ENCODE results near the gene TMEM132D.

The TMEM132D gene

DNA sequence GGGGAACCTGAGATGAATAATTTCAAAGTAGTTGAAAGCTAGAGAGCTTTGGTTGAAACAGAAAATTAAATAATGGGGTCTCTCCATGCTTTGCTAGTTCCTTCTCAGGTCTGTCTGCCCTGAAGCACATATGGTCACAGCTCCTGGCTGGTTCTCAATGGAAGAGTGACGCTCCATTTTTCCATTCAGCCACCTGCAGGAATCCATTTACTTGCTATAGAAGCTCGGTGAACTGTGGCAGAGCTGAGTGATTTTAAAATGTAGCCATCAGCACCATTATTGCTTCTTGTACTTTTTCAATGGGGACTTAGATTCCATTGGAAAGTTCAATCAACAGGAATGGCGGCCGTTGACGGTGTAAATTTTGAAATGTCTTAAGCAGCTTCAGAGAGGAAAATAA is 525.3 kb downstream of the TMEM132D start:
- DNase-seq (ENCODE audit: extremely low read depth in 1 of 2, low read depth in 1 of 2) = no peak

DNA sequence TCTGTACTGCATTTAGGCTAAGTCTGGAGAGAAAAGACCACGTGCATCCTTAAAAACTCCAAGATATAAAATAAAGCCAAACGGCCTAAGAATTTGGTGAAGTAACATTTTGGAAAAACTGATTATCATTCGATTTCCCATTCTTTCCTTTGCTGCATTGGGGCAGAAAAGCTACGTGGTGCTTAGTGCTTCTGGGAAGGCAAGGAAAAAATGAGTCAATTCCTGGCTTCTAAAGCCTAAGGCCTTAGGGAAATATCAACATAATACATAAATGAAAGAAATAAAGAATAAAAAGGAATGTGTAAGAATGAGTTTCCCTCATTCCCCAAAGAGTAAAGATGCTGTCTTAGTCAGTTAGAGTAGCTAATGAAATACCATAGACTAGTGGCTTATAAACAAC is 530.1 kb downstream of the TMEM132D start:
- no peak for DNase-seq (ENCODE audit: extremely low read depth in 1 of 2, low read depth in 1 of 2)

DNA sequence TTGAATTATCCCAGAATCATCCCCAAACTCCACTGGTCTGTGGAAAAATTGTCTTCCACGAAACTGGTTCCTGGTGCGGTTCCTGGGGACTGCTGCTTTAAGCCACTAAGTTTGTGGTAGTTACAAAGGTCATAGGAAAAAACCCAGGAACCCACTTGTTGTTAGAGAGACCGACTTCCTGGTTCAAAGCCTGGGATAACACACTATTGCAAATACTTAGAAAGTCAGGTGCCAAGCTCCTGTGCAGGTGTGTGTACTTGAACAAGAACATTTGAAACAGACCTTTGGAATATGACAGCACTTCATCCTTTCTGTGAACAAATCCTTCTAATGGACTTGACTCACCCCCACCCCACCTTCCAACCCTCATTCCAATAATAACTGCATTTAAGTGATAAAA is 530.9 kb downstream of the TMEM132D start:
- no peak for DNase-seq (ENCODE audit: extremely low read depth in 1 of 2, low read depth in 1 of 2)

DNA sequence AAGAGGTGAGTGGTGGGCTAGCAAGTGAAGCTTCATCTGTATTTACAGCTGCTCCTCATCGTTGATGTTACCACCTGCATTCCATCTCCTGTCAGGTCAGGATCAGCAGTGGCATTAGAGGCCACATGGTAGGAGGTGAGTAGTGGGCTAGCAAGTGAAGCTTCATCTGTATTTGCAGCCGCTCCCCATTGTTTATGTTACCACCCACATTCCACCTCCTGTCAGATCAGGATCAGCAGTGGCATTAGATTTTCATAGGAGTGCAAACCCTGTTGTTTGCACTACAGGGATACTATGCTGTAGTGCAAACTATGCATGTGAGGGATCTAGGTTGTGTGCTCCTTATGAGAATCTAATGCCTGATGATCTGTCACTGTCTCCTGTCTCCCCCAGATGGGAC is 531.5 kb downstream of the TMEM132D start:
- DNase-seq (ENCODE audit: extremely low read depth in 1 of 2, low read depth in 1 of 2) = no peak

DNA sequence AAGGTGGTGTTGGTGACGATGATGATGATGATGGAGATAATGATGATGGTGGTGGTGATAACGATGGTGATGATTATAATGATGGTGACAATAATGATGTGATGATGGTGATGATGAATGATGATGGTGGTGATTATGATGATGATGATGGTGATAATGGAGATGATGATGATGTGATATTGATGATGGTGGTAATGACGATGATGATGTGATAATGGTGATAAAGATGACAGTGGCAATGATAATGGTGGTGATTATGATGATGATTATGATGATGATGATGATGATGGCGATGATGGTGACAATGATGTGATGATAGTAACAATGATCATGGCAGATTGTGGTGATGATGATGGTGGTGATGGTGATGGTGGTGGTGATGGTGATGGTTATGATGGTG is 532.6 kb downstream of the TMEM132D start:
- DNase-seq (ENCODE audit: extremely low read depth in 1 of 2, low read depth in 1 of 2) = no peak

DNA sequence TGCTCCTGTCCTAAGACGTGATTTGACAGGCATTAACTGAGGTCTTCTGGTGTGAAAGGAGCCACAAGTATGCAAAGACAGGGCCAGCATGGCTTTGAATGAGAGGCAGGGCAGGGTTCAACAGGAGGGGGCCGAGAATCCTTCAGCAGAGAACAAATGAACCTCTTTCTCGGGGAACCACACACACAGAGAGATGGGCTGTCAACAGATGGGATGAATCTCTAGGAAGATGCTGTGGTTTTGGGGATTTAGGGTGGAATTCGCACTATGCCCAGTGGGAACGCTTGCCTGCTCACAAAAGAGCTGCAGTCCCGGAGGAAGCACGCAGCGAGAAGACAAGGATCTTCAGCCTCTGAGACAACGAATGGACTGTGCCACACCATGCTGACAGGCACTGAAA is 537.2 kb downstream of the TMEM132D start:
- no peak for DNase-seq (ENCODE audit: extremely low read depth in 1 of 2, low read depth in 1 of 2)

DNA sequence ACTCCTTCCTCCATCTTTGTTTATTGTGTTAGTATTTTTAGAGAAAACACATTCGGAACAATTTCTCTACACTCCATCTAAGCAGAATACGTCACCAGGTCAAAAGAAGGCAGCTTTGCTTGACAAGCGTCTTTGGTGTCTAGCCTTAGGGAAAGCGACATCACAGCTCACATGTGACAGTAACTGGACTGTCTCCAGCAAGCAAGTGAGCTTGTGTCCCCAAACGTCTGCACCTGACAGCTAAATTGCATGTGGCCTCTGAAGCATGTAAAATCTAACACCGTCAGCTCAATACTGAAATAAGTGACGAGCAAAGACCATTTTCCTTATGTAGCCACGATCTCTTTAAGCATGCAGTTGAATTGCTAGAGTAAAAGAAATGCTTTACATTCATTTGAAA is 540.8 kb downstream of the TMEM132D start:
- DNase-seq (ENCODE audit: extremely low read depth in 1 of 2, low read depth in 1 of 2) = no peak

DNA sequence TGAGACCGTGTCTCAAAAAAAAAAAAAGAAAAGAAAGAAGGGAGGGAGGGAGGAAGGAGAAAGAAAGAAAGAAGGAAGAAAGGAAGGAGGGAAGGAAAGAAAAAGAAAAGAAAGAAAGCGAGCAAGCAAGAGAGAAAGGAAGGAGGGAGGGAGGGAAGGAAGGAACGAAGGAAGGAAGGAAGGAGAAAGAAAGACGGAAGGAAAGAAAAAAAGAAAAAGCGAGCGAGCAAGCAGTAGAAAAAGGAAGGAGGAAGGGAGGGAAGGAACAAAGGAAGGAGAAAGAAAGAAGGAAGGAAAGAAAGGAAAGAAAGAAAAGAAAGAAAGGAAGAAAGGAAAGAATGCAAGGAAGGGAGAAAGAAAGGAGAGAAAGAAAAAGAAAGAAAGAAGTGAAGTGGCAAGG is 546.6 kb downstream of the TMEM132D start:
- DNase-seq (ENCODE audit: extremely low read depth in 1 of 2, low read depth in 1 of 2) = no peak

DNA sequence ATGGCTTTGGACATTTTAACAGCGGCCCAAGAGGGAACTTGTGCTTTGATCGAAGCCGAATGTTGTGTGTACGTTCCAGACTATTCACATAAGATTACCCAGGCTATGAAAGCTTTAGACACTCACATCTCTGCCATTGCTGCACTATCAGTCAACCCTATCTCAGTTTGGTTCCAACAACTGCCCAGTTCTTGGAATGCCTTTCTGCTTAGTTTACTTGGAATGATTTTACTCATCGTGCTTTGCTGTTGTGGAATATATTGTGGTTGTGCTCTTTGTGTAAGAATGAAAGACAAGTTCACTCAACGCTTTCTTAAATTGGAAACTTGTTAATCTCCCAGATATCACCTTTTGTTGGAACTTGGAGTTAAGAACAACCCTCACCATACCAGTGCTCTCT is 552.3 kb downstream of the TMEM132D start:
- DNase-seq (ENCODE audit: extremely low read depth in 1 of 2, low read depth in 1 of 2) = no peak

DNA sequence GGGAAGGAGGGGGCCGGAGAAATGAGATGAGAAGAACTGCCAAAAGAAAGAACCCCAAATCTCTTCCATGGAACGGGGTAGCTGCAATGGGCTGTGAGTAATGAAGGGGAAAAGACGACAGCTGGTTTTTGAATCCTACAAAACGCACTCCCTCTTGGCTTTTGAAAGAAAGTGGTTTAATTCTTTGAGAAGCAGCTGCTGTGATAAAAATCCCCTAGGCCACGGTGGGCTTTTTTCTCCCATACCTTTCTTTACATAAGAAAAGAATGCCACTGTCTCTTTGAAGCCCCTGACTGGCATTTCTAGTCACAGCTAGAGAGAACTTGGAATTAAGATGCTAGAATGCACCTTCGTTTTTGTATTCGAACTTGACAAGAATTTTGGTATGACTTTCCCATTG is 564.5 kb downstream of the TMEM132D start:
- DNase-seq (ENCODE audit: extremely low read depth in 1 of 2, low read depth in 1 of 2) = no peak

DNA sequence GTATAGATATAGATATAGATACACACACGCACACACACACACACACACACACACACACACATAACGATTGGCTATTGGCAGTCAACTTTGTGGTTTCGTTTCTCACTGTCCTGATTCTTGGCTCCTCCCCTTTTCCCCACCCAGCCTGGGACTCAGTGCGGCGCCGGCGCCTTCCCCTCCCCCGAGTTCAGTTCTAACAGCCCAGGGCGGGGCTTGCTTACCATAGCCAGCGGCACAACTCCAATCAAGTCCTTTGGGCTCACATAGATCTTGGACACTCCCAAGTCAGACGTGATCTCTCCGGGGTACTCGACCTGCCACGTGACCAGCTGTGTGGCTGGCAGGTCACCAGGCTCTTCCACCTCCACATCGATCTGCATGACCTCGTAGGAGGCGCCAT is 566.4 kb downstream of the TMEM132D start:
- no peak for DNase-seq (ENCODE audit: extremely low read depth in 1 of 2, low read depth in 1 of 2)

DNA sequence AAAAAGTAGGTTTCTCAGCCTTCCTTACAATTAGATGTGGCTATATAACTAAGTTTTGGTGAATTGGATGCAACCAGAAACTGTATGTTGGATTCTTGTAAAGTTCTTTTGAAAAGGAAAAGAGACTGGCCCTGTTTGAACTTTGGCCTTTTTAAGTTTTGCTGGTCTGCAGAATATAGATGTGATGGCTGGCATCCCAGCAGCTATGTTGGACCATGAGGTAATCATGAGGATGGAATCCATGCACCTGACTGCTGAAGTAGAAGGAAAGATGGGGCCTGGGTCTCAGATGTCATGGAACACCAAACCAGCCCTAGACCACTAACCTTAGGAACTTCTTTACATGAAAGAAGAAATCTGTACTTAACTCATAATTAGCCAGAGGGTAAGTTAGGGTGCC is 568.1 kb downstream of the TMEM132D start:
- DNase-seq (ENCODE audit: extremely low read depth in 1 of 2, low read depth in 1 of 2) = no peak

DNA sequence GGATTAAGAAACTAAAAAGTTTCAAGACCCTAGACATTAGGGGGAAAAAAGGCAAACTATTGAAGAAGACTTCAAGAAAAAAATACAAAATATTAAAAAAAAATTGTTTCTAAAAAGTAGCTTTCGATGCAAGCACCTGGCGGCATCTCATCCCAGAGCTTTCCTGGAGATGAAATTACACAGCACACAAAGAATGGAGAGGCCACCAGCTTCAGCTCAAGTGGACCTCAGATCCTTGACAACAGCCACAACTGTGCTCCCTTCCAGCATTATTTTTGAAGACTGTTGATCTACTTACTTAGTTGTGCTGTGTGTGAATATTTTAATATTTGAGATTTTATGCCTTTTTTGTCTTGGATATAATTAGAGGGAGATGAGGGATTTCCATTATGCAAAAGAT is 571.5 kb downstream of the TMEM132D start:
- no peak for DNase-seq (ENCODE audit: extremely low read depth in 1 of 2, low read depth in 1 of 2)

DNA sequence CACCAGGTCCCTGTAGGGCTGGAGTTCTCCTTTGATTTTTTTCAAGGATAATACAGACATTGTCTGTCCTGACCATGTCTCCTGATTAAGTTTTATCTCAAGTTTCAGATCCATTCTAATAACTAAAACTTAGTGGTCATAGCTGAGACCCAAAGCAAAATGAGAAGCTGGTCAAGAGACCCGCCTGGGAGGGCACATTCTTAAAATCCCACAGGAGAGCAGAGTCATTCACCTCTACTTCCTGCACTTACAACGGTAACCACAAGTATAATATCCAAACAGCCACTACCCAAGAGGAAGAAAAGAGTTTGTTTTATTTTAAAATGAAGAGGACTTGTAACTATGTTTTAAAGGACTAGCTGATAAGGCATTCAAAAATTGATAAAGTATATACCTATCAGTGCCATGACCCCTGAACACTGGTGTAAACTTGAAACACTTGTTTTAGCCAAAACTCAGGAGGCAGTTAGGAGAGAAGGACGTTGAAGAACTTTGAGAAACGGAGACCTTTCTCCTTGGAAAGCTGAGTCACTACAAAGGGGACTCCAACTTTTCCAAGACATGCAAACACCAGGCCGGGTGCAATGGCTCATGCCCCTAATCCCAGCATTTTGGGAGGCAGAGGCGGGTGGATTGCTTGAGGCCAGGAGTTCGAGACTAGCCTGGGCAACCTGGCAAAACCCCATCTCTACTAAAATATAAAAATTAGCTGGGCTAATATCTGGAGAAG is 572.3 kb downstream of the TMEM132D start:
- DNase-seq (ENCODE audit: extremely low read depth in 1 of 2, low read depth in 1 of 2) = no peak

DNA sequence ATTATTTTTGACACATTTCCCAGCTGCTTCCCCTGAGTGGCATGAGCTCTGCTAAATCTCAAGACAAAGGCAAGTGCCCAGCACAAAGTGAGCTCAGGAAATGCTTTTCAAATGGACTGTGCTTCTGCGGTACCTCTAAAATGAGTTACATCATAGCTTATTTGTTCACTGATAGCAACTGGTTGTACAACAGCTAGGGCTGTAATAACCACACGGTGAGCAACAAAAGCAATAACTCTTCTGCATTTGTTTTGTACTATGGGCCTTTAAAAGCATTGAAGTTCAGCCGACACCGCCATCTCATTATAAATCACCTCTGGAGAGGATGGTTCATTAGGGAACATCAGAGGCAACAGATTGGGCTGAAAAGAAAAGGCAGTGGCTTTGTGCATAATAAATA is 575.6 kb downstream of the TMEM132D start:
- no peak for DNase-seq (ENCODE audit: extremely low read depth in 1 of 2, low read depth in 1 of 2)

DNA sequence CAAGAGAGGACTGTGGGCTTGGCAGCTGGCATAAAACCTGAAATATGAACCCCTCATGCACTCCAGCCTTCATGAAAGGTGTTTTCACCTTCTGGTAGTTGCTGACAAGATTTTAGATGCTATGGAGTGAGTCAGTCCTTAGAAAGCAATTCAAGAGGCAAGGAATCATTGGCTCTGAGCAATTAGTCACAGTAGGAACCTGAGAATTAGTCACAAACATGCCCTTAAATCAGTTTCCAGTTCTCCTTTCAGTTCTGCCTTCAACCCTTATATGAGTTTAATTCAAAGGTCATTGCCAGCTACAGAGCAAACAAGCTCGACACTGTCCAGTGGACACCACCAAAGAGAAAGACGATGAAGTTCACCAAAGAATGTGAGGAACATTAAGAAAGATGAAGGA is 578.3 kb downstream of the TMEM132D start:
- no peak for DNase-seq (ENCODE audit: extremely low read depth in 1 of 2, low read depth in 1 of 2)

DNA sequence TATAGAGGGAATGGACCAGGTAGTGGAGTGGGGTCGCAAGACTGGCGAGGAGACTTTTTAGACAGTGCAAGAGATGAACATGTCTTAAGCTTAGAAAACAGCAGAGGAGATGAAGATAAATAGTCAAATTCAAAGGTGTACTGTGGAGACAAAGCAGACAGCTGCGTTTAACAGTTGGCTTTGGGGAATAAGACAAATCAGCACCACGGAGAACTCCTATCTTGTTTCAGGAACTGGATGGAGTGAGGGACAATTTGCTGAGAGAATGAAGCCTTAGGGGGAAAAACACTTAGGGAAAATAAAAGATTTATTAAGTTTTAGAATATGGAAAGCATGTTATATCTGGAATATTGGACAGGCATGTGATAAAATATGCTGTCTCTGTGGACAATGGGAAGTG is 591.8 kb downstream of the TMEM132D start:
- DNase-seq (ENCODE audit: extremely low read depth in 1 of 2, low read depth in 1 of 2) = no peak

DNA sequence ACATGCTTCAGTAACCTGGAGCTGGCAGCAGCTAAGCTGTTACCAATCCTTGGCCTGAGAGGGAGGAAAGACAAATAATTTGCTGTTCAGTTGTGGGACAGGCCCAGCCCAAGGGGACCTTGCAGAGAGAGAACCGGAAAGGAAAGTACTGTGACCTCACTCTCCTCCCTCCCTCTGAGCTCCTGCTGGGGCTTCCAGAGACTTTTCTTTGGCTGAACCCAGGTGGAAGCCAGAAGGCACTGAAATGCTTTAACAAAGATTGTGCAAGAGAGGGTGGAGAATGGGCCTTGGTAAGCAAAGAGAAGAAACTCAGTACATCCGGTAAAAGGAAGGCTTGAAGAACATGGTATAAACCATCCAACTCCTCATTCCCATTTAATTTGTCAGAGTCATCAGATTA is 593.5 kb downstream of the TMEM132D start:
- no peak for DNase-seq (ENCODE audit: extremely low read depth in 1 of 2, low read depth in 1 of 2)

DNA sequence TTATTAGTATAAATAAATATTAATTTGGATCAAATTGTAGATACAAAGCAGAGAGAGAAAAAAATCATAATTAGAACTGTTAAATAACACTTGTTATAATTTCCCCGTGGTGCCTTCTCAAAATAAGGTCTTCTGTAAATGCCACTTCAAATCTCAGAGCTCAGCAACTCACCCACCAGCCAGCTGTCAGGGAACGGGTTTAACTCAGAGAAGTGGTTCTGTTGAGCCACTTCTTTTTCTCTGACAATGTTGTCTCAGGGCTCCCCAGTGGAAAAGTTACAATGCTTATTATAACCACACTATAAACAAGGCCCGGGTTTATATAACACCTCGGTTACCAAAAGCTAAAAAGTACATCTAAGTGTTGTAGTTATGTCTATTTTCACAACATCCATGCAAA is 598.0 kb downstream of the TMEM132D start:
- DNase-seq (ENCODE audit: extremely low read depth in 1 of 2, low read depth in 1 of 2) = no peak

DNA sequence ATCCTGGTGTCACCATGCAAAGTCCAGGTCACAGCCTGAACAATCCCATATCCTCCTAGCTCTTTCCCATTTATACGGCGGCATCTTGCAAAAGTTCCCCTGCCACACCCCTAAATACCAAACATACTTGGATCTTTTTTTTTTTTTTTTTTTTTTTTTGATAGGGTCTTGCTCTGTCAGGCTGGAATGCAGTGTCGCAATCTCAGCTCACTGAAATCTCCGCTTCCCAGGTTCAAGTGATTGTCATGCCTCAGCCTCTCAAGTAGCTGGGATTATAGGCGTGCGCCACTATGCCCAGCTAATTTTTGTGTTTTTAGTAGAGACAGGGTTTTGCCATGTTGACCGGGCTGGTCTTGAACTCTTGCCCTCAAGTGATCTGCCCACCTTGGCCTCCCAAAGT is 599.3 kb downstream of the TMEM132D start:
- DNase-seq (ENCODE audit: extremely low read depth in 1 of 2, low read depth in 1 of 2) = no peak

DNA sequence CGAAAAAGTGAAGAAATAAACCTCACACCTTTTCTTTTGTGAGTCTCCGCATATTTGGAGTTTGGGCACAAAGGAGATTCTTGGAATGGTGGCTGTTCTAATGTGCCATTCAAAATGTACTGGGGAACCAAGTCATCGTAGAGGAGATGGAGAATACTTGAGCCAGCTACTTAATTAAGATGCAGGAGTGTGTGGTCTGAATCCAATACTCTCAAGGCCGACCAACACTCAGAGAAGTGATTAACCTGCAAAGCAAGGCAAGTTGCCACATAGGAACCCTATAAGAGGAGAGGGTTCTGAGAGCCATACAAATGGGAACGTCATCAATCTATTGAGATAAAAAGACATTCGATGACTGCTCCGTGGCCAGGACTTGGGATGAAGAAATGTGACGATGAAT is 603.8 kb downstream of the TMEM132D start:
- DNase-seq (ENCODE audit: extremely low read depth in 1 of 2, low read depth in 1 of 2) = no peak

DNA sequence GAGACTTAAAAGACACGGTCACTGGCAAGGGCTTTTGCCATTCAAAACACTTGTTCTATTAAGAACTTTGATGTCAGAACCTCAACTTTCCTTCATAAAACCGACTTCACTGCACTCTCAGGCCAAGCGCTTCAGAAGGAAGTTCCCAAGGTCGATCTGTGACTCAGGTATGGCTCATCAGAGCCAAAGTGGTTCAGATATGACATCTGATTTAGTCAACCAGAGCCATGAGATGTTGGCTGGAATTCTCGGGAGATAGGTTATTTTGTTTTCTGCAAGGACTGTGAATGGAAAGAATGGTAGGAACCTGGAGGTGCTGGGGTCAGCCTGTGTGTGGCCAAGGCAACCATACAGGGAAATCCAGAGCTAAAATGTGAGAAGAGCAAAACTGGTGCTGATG is 604.9 kb downstream of the TMEM132D start:
- DNase-seq (ENCODE audit: extremely low read depth in 1 of 2, low read depth in 1 of 2) = no peak

DNA sequence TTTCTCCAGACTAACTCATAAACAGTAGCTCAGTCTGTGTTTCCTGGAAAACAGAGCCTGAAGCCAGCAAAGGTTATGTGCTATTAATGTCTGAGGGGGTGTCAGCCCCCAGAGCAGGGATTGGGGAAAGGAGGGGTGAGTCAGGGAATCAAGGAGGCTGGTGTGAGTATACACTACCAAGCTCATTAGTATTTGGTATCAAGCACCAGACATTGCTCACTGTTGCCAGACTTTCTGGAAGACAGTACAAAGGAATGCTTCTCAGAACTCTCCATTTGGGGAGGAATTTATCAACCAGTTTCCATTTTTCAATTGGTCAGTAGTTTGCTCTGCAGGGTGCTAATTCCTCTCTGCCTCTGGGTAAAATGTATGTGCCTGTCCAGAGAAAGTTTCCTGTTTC is 607.2 kb downstream of the TMEM132D start:
- DNase-seq (ENCODE audit: extremely low read depth in 1 of 2, low read depth in 1 of 2) = no peak

Data from stimulated activated CD8-positive, alpha-beta memory T cell treated with anti-CD3 and anti-CD28 coated beads, Interleukin-7, amount 100 ng/mL, for 48 hours (primary cell).